ENCODE measurements around the gene SEMA4D.

GRCh38 chr9:89367281-89367680 is 130.6 kb downstream of the SEMA4D start:
- TF ChIP-seq CTCF (IDR thresholded peaks at IDR 0.05) (no peak), POLR2A (IDR thresholded peaks at IDR 0.05) (no peak)
